ENCODE data around the gene POLR1H.

DNA sequence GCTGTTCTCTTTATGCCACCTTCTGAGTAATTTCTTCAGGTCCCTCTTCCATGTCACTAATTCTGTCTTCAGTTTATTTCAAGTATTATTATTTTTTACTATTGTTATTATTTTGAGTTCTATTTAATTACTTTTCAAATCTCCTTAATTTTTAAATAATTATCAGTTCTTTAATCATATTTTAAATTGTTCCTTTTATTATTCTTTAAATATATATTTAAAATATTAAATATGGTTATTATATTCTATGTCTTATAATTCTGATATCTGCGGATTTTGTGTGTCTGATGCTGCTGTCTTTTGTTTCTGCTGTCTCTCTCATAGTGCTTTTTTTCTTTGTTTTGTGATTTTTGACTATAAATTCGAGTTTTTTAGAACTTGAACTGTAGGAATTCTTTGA is 2.2 kb downstream of the POLR1H start:
- TF ChIP-seq, protein P1, sequence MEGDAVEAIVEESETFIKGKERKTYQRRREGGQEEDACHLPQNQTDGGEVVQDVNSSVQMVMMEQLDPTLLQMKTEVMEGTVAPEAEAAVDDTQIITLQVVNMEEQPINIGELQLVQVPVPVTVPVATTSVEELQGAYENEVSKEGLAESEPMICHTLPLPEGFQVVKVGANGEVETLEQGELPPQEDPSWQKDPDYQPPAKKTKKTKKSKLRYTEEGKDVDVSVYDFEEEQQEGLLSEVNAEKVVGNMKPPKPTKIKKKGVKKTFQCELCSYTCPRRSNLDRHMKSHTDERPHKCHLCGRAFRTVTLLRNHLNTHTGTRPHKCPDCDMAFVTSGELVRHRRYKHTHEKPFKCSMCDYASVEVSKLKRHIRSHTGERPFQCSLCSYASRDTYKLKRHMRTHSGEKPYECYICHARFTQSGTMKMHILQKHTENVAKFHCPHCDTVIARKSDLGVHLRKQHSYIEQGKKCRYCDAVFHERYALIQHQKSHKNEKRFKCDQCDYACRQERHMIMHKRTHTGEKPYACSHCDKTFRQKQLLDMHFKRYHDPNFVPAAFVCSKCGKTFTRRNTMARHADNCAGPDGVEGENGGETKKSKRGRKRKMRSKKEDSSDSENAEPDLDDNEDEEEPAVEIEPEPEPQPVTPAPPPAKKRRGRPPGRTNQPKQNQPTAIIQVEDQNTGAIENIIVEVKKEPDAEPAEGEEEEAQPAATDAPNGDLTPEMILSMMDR (IDR thresholded peaks at IDR 0.05; ENCODE audit: insufficient read depth, low read length, poor library complexity, severe bottlenecking), result no peak
- no peak for TF ChIP-seq EZH2phosphoT487 (conservative IDR thresholded peaks at IDR 0.05; ENCODE audit: low read length)

All from SU-DHL-6 (cell line).